Measurements from ENCODE around the gene ERMAP.
"Not testable (repeated sequence)": the region's sequence is repeated elsewhere in the genome, so short reads cannot be mapped to it uniquely, and the experiment has no call there.

ERMAP gene

GRCh38 chr1:42845193-42845592, 28.3 kb downstream of the ERMAP start:
- DNase-seq (ENCODE audit: low spot score) = no peak

GRCh38 chr1:42845866-42846256, 28.9 kb downstream of the ERMAP start:
- DNase-seq (ENCODE audit: low spot score) = no peak

- DNase-seq (ENCODE audit: low spot score) = peak; percentile 90
These were observed 29.6 kb downstream of the ERMAP start, which contains the start of gene ZNF691 for GRCh38 chr1:42846257-42847110. ZNF691 (plus strand) TSS chr1:42846613; CDS start chr1:42849659, 3,046 bp downstream.

GRCh38 chr1:42847111-42847595, 30.2 kb downstream of the ERMAP start:
- no peak for DNase-seq (ENCODE audit: low spot score)

- no peak for DNase-seq (ENCODE audit: low spot score)
These were observed 31.0 kb downstream of the ERMAP start for GRCh38 chr1:42847721-42848460.

- DNase-seq (ENCODE audit: low spot score) = no peak
These were observed 32.1 kb downstream of the ERMAP start for GRCh38 chr1:42848823-42849537.

- no peak for DNase-seq (ENCODE audit: low spot score)
These were observed 33.0 kb downstream of the ERMAP start for GRCh38 chr1:42849944-42850343.

- DNase-seq (ENCODE audit: low spot score) = no peak
These were observed 34.5 kb downstream of the ERMAP start for GRCh38 chr1:42851420-42851819.

GRCh38 chr1:42851960-42852607, 35.2 kb downstream of the ERMAP start:
- DNase-seq (ENCODE audit: low spot score) = no peak

- no peak for DNase-seq (ENCODE audit: low spot score)
These were observed 35.7 kb downstream of the ERMAP start for GRCh38 chr1:42852608-42852980.

- DNase-seq (ENCODE audit: low spot score) = no peak
These were observed 36.4 kb downstream of the ERMAP start for GRCh38 chr1:42853116-42853884.

- not testable (repeated sequence) for DNase-seq (ENCODE audit: low spot score)
These were observed 39.6 kb downstream of the ERMAP start for GRCh38 chr1:42856554-42856953.

- not testable (repeated sequence) for DNase-seq (ENCODE audit: low spot score)
These were observed 42.4 kb downstream of the ERMAP start for GRCh38 chr1:42859366-42859765.

- DNase-seq (ENCODE audit: low spot score) = no peak
These were observed 43.6 kb downstream of the ERMAP start for GRCh38 chr1:42860339-42861013.

- DNase-seq (ENCODE audit: low spot score) = no peak
These were observed 44.1 kb downstream of the ERMAP start for GRCh38 chr1:42861014-42861399.

GRCh38 chr1:42866549-42866948, 49.6 kb downstream of the ERMAP start:
- no peak for DNase-seq (ENCODE audit: low spot score)

GRCh38 chr1:42868466-42868865, 51.5 kb downstream of the ERMAP start:
- not testable (repeated sequence) for DNase-seq (ENCODE audit: low spot score)

GRCh38 chr1:42869254-42869653, 52.3 kb downstream of the ERMAP start:
- not testable (repeated sequence) for DNase-seq (ENCODE audit: low spot score)

- not testable (repeated sequence) for DNase-seq (ENCODE audit: low spot score)
These were observed 52.8 kb downstream of the ERMAP start for GRCh38 chr1:42869751-42870150.

GRCh38 chr1:42873108-42873507, 56.2 kb downstream of the ERMAP start:
- not testable (repeated sequence) for DNase-seq (ENCODE audit: low spot score)
